Activated CD8-positive, alpha-beta memory T cell treated with anti-CD3 and anti-CD28 coated beads for 4 hours (primary cell): ENCODE data around the gene EFTUD2.
"Not testable (repeated sequence)": the region's sequence is repeated elsewhere in the genome, so short reads cannot be mapped to it uniquely, and the experiment has no call there.

ENCODE experiments used
- DNase-seq, 2 donors: peaks; one replicate each; pipeline ENCODE4 v3.0.0-alpha.2; 2020; ENCODE audit warnings: low read depth in 2 of 2

EFTUD2 gene

GRCh38 chr17:44899074-44899782 is at the start of gene EFTUD2:
Gene EFTUD2 (minus strand): TSS chr17:44899445. CDS start chr17:44894521, 4,924 bp downstream.
- DNase-seq, result peak; percentile 84 to 87

GRCh38 chr17:44948315-44948795 is 49.1 kb upstream of the EFTUD2 start:
- DNase-seq, result no peak

- peak; percentile 76 for DNase-seq
Observed at GRCh38 chr17:44947461-44948314, 48.4 kb upstream of the EFTUD2 start, which contains the start of gene KIF18B. Gene KIF18B (minus strand): TSS chr17:44947773. CDS start chr17:44936344, 11,429 bp downstream.

- not testable (repeated sequence) for DNase-seq
Observed at GRCh38 chr17:44945652-44946051, 46.4 kb upstream of the EFTUD2 start.

GRCh38 chr17:44942456-44942855 is 43.2 kb upstream of the EFTUD2 start:
- no peak for DNase-seq

GRCh38 chr17:44941712-44942331 is 42.6 kb upstream of the EFTUD2 start:
- DNase-seq, result no peak

- no peak for DNase-seq
Observed at GRCh38 chr17:44940768-44941167, 41.5 kb upstream of the EFTUD2 start.

GRCh38 chr17:44940317-44940716 is 41.1 kb upstream of the EFTUD2 start:
- DNase-seq, result no peak

GRCh38 chr17:44935116-44935515 is 35.9 kb upstream of the EFTUD2 start:
- DNase-seq, result no peak

GRCh38 chr17:44934745-44935105 is 35.5 kb upstream of the EFTUD2 start:
- no peak for DNase-seq

GRCh38 chr17:44933824-44934744 is 34.8 kb upstream of the EFTUD2 start:
- no peak for DNase-seq

- DNase-seq, result no peak
Observed at GRCh38 chr17:44932787-44933097, 33.5 kb upstream of the EFTUD2 start.

- no peak for DNase-seq
Observed at GRCh38 chr17:44932096-44932786, 33.0 kb upstream of the EFTUD2 start.

GRCh38 chr17:44931376-44931775 is 32.1 kb upstream of the EFTUD2 start:
- DNase-seq, result no peak

- DNase-seq, result no peak
Observed at GRCh38 chr17:44930667-44931066, 31.4 kb upstream of the EFTUD2 start.

GRCh38 chr17:44928950-44929720 is 29.9 kb upstream of the EFTUD2 start:
- DNase-seq, result no peak

GRCh38 chr17:44928136-44928535 is 28.9 kb upstream of the EFTUD2 start:
- DNase-seq, result no peak

- no peak for DNase-seq
Observed at GRCh38 chr17:44927696-44928095, 28.5 kb upstream of the EFTUD2 start.

- no peak for DNase-seq
Observed at GRCh38 chr17:44926821-44927525, 27.7 kb upstream of the EFTUD2 start.
